ENCODE measurements around the gene GSTM3.
A peak's percentile ranks its signal among the peaks of the same experiment; 100 is the strongest.
"Not testable (repeated sequence)": the region's sequence is repeated elsewhere in the genome, so short reads cannot be mapped to it uniquely, and the experiment has no call there.

Gene GSTM3

DNA sequence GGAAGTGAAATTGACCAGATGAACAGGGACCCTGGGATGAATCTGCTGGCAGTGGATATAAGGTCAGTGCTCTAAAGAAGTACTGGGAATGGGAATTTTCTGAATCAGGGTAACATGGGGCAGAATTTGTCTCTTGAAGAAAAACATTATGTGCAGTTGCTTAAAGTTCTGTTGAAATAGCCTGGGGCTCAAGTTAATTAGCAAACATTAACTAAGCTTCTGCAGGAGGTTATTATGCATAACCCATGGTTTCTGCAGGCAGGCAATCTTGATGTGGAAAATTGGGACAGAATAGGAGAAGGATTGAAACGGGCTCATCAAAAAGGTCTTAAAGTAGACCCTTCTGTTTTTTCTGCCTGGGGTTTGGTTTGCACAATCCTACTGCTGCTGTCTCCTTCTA lies 14.8 kb downstream of the GSTM3 start:
- no peak for DNase-seq (ENCODE audit: low read depth)

- DNase-seq (ENCODE audit: low read depth): no peak
These were observed 15.3 kb downstream of the GSTM3 start for GRCh38 chr1:109725510-109725909.

DNA sequence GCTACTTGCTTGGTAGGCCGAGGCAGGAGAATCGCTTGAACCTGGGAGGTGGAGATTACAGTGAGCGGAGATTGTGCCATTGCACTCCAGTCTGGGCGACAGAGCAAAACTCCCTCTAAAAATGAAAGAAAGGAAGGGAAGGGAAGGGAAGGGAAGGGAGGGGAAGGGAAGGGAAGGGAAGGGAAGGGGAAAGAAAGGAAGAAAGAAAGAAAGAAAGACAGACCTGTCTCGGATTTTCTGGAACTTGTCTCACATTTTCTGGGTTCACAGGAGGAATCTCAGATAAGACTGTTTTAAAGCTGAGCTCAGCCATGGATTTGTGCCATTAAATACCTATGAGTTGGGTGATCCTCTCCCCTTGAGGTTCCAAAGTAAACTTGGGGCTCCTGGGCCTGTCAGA lies 15.9 kb downstream of the GSTM3 start:
- no peak for DNase-seq (ENCODE audit: low read depth)

DNA sequence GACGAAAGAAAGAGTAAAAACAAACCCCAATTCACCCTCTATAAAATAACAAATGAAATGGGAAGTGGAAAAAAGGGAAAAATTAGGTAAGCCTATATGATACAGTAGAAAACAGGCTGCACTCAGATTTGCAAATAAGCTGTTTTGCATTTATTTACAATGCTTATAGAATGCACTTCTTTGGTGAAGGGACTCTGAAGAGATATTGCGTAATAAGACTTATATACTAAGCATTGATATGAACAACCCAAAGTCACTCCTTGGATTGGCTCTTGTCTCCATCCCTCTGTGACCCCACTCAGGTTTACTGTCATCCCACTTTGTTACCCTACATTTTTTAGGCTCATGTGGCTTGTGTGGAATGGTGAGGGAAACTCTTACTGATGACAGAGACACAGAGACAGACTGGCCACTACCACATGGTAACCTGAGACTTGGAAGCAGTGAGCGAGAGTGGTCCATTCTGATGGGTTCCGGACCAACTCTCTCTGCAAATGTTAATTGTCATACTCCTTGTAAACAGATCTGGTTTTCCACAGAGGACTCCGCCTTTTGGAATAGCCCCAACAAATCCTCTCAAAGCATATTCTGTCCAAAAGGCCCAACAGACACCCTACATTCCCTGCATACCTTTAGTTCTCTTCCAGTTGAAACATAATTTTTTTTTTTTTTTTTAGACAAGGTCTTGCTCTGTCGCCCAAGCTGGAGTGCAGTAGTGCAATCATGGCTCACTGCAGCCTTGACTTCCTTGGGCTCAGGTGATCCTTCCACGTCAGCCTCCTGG lies 17.7 kb downstream of the GSTM3 start:
- DNase-seq (ENCODE audit: low read depth): peak; percentile 38

GRCh38 chr1:109721971-109722370 lies 18.9 kb downstream of the GSTM3 start:
- DNase-seq (ENCODE audit: low read depth): no peak

DNA sequence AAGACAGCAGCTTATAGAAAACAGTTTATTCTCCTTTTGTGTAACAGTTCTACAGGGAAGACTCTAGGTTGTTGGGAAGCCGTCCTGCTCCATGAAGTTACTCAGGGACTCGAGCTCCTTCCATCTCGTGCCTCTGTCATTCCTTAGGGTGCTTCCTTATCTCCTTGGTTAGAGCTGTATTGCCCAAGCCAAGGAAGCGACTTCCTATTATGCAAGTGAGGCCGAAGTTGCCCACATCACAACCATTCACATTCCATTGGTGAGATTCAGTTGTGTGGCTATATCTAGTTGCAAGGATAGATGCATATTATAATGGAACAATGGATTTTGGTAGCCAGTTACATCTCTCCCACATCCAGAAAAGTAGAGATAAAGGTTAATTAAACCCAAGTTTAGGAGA lies 19.8 kb downstream of the GSTM3 start:
- no peak for DNase-seq (ENCODE audit: low read depth)

- peak; percentile 27 for DNase-seq (ENCODE audit: low read depth)
These were observed 21.5 kb downstream of the GSTM3 start for GRCh38 chr1:109719337-109719837.

GRCh38 chr1:109718495-109718894 lies 22.3 kb downstream of the GSTM3 start:
- DNase-seq (ENCODE audit: low read depth): peak; percentile 34

GRCh38 chr1:109717729-109718128 lies 23.1 kb downstream of the GSTM3 start:
- no peak for DNase-seq (ENCODE audit: low read depth)

DNA sequence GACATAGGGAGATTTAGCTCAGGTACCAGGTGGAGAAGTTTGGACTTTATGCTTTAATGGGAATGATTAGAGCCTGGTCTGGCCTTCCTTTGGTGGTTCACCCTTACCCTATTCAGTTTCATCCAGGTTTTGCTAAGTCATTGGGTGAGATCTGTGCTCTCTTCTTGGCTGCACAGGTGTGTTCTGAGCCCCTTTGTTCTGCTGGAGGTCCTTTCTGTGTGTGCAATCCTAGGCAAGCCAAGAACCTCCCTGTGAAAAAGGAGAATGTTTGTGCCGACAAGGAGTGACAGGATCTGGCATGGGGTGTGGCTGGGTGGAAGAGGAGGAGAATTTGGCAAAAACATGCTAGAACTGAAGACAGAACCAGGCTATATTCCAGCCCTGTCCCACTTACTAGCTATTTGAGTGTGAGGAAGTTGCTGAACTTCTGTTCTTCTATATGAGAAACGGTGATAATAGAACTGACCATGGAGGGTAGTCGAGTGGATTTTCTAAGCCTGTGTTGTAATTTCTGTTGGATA lies 24.2 kb downstream of the GSTM3 start:
- no peak for DNase-seq (ENCODE audit: low read depth)

DNA sequence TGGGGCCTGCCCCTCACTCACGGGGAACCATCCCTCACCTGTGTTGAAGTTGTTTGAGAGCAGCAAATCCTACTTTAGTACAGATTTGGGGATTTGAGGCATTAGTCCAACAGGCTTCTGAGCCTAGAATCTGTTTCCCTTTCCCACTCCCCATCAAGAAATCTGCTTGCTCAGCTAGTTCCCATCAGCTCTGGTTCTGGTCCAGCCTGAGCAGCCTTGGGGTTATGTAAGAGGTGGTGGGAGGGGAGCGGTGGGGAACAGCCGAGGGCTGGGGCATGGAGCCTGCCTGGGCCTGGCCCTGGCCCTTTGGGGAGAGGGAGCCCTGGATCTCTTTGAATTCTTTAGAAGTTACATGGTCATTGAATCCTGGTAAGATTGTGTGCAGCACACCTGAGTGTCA lies 24.7 kb downstream of the GSTM3 start:
- DNase-seq (ENCODE audit: low read depth): no peak

DNA sequence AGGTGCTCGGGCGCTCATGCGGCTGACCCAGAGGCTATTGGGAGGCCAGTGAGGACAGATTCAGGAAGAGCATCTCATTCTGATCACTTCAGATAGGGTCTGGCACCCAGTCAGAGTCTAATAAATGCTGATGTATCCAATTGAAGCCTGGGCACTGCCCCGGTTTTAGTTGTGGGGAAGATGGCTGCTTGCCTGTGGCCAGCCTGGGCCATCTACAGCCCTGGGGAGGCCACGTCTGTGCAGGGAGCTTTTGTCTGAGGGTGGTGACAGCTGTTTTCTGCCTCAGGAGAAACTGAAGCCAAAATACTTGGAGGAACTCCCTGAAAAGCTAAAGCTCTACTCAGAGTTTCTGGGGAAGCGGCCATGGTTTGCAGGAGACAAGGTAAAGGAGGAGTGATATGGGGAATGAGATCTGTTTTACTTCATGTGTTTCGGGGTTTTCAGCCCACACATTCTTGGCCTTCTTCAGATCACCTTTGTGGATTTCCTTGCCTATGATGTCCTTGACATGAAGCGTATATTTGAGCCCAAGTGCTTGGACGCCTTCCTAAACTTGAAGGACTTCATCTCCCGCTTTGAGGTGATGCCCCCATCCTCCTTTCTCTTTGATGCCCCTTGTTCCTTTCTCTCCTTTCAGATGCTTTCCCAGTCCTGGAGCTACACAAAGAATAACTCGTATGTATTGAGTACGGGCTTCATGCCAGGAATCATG lies 26.0 kb downstream of the GSTM3 start:
- no peak for DNase-seq (ENCODE audit: low read depth)

DNA sequence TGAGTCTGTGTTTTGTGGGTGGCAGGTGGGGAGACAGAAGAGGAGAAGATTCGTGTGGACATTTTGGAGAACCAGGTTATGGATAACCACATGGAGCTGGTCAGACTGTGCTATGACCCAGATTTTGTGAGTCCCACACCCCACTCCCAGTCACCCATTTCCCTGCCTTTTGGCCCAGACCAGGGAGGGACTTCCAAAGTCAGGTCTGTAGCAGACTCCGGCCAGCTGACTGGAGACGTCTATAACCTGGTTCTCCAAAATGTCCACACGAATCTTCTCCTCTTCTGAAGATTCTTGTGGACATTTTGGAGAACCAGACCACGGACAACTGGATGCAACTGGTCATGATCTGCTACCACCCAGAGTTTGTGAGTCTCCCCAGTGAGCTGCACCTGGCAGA lies 27.2 kb downstream of the GSTM3 start:
- DNase-seq (ENCODE audit: low read depth): no peak

GRCh38 chr1:109712321-109712864 lies 28.4 kb downstream of the GSTM3 start:
- DNase-seq (ENCODE audit: low read depth): no peak

GRCh38 chr1:109711593-109712320 lies 29.1 kb downstream of the GSTM3 start, which contains the start of gene GSTM5:
GSTM5 (plus strand) TSS chr1:109712251; CDS start chr1:109712313, 62 bp downstream.
- DNase-seq (ENCODE audit: low read depth): not testable (repeated sequence)

- DNase-seq (ENCODE audit: low read depth): not testable (repeated sequence)
These were observed 31.0 kb downstream of the GSTM3 start for GRCh38 chr1:109709822-109710221.

DNA sequence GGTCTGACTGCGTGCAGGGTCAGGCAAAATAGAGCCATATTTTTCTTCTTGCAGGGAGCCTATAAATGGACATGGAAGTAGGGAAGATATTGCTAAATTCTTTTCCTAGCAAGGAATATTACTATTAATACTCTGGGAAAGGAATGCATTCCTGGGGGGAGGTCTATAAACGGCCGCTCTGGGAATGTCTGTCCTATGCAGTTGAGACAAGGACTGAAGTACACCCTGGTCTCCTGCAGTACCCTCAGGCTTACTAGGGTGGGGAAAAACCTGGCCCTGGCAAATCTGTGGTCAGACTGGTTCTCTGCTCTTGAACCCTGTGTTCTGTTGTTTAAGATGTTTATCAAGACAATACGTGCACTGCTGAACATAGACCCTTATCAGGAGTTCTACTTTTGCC lies 31.9 kb downstream of the GSTM3 start:
- DNase-seq (ENCODE audit: low read depth): not testable (repeated sequence)

GRCh38 chr1:109705411-109705810 lies 35.4 kb downstream of the GSTM3 start:
- DNase-seq (ENCODE audit: low read depth): no peak

DNA sequence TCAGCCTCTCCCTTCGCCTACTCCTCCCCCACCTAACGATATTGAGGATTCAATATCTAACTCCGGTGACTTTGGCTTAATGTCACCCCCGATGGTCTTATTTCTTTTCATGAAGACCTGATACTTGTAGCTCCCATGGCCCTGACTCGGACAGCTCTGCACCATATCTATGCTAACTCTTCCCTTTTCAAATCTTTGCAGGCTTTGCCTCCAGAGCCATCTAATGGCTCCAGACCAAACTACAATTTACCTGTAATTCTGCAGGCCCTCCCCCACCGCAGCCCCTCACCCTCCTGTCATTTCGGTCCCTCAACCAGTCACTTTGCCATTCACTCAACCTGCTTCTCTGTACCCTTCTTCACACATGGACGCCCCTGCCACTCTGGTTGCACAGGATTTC lies 36.7 kb downstream of the GSTM3 start:
- DNase-seq (ENCODE audit: low read depth): no peak

GRCh38 chr1:109702940-109703339 lies 37.9 kb downstream of the GSTM3 start:
- not testable (repeated sequence) for DNase-seq (ENCODE audit: low read depth)

DNA sequence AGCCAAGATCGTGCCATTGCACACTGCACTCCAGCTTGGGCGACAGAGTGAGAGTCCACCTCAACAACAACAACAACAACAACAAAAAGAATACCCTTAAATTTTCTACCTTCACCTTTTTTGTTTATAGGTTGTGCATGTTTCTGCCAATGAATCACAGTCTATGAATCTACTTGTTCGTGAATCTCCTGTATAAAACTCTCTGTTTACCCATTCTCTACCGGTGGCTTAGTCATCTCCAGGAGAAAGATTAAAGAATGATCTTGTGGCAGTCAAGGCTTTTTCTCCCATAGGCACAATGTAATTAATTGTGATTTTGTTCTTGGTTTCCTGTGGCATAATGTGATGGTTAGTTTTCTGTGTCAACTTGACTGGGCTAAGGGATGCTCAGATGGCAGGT lies 43.0 kb downstream of the GSTM3 start:
- not testable (repeated sequence) for DNase-seq (ENCODE audit: low read depth)

- DNase-seq (ENCODE audit: low read depth): no peak
These were observed 43.8 kb downstream of the GSTM3 start for GRCh38 chr1:109697066-109697465.
